ENCODE data around the gene ATF3.
A peak's percentile ranks its signal among the peaks of the same experiment; 100 is the strongest.

DNA sequence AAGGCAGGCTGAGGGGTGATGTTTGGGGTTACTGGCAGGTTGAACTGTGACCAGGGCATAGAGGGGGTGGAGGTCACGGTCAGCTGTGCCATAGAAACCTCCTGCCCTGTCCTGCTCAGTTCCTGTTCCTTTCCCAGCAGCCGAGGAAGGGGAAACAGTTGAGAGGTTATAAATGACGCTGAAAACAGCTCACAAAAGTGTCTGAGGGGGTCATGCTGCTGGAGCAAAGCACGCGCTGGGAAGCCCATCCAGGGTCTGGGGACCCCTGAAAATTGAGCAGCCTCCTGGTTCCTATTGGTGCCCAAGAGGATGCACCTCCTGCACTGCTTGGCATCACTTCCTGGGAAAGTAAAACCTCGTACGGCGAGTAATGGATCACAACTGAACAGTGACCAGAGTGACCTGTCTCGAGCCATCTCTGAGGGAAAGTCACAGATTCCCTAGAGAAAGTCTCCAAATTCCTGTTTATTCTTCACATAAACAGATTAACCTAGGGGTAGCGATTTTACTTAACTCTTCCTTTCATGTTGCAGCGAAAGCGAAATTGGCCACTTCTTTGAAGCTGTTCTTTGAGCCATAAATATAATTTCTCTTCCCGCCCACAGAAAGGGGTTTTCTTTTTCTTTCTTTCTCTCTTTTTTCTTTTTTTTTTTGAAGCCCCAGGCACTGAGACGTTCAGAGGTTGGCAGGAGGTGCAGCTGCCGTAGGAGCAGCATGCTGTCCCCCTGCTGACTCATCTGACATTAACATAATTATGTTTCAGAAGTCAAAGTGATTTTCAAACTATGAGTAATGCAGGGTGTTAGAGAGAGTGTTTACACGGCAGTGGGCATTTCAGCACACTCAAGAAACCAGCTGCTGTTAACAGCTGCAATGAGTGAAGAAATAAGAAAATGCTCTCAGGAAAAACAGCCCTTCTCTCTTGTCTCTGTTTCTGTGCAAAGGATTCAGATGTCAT, 41.8 kb upstream of the ATF3 start:
- TF ChIP-seq, protein P1, sequence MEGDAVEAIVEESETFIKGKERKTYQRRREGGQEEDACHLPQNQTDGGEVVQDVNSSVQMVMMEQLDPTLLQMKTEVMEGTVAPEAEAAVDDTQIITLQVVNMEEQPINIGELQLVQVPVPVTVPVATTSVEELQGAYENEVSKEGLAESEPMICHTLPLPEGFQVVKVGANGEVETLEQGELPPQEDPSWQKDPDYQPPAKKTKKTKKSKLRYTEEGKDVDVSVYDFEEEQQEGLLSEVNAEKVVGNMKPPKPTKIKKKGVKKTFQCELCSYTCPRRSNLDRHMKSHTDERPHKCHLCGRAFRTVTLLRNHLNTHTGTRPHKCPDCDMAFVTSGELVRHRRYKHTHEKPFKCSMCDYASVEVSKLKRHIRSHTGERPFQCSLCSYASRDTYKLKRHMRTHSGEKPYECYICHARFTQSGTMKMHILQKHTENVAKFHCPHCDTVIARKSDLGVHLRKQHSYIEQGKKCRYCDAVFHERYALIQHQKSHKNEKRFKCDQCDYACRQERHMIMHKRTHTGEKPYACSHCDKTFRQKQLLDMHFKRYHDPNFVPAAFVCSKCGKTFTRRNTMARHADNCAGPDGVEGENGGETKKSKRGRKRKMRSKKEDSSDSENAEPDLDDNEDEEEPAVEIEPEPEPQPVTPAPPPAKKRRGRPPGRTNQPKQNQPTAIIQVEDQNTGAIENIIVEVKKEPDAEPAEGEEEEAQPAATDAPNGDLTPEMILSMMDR (IDR thresholded peaks at IDR 0.05) = peak in 1 of 5 experiments; percentile 12
- TF ChIP-seq POLR2A (IDR thresholded peaks at IDR 0.05) (peak; percentile 6 to 45), EP300 (IDR thresholded peaks at IDR 0.05) (peak; percentile 11 to 67)
